Measurements from ENCODE around the gene HDAC10.
A peak's percentile ranks its signal among the peaks of the same experiment; 100 is the strongest.
"Not testable (repeated sequence)": the region's sequence is repeated elsewhere in the genome, so short reads cannot be mapped to it uniquely, and the experiment has no call there.

Gene HDAC10

GRCh38 chr22:50285568-50286229 is 34.6 kb upstream of the HDAC10 start:
- no peak for DNase-seq

- DNase-seq, result no peak
Observed at GRCh38 chr22:50284479-50284878, 33.4 kb upstream of the HDAC10 start.

DNA sequence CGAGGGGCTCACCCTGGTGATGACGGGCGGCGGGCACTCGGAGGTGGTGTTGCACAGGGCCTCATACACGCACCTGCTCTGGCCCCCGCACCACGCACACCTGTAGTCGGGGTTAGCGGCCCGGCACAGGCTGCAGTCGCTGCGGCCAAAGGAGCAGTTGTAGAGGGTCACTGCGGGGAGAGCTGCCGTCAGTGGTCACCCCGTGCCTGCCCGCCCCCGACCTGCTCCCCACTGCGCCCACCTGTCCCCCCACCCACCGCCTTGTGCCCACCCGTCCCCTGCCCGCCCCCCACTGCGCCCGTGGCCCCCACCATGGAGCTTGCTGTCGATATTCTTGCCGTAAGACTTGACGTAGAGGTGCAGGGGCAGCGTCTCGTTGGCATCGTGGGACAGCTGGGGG is 32.8 kb upstream of the HDAC10 start:
- DNase-seq, result no peak

DNA sequence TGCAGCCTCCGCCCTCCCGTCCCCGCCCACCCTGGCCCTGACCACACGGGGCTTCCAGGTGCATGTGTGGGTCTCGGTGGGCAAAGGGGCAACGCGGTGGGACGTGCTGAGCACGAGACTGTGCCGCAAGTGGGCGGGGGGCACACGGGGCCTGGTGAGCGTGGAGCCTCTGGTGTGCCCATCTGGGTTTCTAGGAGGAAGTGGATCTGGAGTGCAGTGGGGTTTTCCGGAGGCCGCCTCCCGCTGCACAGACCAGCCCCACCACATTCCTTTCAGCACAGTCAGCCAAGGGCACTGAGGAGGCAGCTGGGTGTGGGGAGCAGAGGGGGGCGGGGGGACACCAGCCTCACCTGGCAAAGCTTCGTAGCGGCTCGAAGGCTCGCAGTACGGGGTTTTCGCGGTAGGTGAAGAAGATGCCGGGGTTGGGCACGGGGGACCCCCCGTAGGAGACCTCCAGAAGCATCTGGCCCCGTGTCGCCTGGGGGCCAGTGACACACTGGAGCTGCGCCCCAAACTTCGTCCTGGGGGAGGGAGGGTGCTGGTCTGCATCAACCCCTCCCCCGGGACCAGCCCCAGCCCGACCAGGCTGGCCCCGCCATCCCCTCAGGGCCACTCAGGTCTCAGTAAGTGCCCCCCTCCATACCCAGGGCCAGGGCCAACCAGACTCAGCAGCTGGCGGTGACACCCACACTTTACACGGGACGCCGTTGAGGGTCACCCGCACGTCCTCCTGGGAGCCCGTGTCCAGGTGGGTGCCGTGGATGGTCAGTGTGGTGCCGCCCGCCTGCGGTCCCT is 31.5 kb upstream of the HDAC10 start:
- DNase-seq, result no peak

DNA sequence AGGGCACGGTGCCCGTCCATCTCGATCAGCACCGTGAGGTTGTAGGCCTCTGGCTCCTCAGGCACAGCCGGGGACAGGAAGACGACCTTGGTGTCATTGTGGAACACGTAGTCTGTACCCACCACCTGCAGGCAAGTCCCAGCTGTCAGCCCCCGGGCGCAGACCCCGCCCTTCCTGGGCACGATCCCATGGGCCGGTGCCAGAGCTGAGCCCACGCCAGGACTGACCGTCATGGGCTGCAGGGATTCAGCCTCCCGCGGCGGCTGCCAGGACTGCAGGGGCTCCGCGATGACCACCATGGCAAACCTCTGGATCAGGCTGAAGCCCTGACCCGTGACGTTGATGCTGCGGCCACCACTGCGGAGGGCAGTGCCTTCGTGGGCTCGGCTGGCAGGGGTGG is 30.9 kb upstream of the HDAC10 start:
- no peak for DNase-seq

DNA sequence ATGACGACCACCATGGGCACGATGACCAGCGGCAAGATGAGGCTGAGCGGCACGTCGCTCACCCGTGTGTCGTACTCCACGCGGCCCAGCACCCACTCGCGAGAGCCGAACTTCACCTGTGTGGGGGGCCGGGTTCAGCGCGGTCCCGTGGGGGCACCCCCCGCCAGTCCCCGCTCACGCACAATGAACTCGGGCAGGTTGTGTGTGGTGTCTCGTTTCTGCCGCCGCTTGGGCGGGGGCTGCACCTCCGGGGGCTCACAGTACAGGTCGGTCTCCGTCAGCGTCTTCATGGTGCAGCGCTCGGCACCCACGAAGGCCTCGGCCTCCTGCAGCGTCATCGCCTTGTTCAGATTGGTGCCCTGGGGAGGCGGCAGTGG is 30.3 kb upstream of the HDAC10 start:
- no peak for DNase-seq

GRCh38 chr22:50280708-50281383 is 29.8 kb upstream of the HDAC10 start:
- DNase-seq, result no peak

- DNase-seq, result no peak
Observed at GRCh38 chr22:50280022-50280707, 29.1 kb upstream of the HDAC10 start.

GRCh38 chr22:50278956-50279619 is 28.0 kb upstream of the HDAC10 start:
- DNase-seq, result no peak

DNA sequence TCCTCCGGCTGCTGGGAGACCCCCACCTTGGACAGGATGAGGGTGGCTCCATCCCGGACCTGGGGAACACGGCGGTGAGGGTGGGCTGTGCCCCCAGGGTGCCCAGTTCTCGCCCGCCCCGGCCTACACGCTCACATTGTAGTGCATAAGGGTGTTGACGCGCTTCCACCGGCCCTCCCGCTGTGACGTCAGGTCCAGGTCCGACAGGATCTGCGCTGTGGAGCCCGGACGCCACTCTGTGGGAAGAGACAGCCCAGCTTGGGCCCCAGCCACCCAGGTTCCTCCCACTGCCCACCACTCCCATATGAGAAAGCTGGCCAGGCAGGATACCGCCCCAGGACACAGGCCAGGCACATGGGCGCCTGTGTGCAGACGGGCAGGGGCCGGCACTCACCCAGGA is 27.4 kb upstream of the HDAC10 start:
- DNase-seq, result no peak

- DNase-seq, result no peak
Observed at GRCh38 chr22:50277761-50278160, 26.7 kb upstream of the HDAC10 start.

- DNase-seq, result no peak
Observed at GRCh38 chr22:50276143-50276542, 25.1 kb upstream of the HDAC10 start.

DNA sequence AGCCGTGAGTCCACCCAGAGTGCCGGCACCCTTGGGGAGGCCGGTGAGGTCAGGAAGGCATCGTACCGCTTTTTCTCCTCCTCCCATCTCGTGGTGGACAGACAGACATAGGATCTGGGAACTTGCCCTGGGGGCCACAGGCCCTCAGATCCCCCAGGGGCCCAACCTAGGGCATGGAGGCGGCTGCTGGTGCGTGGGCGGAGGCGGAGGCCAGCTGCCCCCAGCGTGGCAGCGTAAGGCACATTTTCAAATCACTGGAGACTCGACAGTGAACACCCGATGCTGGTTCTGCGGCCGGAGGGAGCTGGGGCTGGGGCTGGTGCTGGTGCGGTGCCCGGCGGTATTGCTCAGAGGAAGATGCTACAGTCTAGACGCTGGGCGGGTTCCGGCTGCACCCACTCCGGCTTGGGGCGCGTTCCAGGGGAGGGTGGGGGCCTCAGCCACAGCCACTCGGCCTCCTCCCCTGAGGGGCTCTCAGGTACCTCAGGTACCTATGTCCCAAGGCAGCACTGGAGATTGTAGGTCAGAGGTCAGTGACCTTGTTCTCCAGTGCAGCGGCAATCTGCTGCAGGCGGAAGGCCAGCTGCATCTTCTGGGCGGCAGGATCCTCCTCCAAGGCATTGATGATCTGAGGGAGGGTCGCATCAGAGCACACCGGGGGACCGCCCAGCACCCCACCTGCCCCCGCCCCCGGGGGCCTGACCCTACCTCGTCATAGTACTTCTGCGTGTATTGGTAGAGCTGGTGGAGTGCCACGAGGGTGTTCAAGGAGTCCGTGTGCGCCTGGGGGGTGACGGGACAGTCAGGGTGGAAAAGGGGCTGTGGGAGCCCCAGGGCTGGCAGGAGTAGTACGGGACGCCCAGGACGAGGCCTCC is 24.4 kb upstream of the HDAC10 start:
- DNase-seq, result no peak

DNA sequence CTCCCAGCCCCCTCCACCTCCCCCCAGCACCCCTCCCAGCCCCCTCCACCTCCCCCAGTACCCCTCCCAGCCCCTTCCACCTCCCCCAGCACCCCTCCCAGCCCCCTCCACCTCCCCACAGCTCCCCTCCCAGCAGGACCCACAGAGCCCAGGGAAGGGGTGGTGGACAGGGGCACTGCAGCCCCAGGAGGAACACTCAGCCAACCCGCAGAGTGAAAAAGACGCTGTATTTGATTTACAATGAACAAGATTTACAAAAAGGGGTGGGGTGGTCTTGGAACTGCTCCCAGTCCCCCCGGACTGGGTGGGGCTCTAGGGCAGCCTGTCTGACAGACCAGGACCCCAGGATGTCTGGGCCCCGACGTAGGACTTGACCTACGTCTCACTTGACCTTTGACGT is 23.7 kb upstream of the HDAC10 start:
- no peak for DNase-seq

DNA sequence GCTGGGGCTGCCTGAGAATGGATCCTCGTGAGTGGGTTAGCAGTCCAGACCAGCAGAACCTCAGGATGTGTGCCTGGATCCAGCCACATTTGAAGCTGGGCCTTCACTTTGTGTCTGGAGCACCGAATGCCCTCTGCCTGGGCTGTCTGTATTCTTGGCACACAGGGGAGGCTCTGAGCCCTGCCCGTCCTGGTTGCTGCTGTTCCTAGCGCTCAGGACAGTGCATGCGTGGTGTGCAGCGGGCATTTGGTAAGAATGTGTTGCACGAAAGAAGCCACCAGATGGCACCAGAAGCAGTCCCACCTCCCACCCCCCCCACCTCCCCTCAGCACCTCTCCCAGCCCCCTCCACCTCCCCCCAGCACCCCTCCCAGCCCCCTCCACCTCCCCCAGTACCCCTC is 23.2 kb upstream of the HDAC10 start:
- peak; percentile 1 for DNase-seq

DNA sequence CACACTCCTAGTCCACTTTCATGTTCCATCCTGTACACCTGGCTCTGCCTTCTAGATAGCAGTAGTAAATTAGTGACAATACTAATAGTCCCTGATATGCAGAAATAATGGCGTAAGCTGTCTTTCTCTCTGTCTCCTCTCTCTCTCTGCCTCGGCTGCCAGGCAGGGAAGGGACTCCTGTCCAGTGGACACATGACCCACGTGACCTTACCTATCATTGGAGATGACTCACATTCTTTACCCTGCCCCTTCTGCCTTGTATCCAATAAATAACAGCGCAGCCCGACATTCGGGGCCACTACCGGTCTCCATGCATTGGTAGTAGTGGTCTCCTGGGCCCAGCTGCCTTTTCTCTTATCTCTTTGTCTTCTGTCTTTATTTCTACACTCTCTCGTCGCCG is 22.7 kb upstream of the HDAC10 start:
- DNase-seq, result not testable (repeated sequence)

DNA sequence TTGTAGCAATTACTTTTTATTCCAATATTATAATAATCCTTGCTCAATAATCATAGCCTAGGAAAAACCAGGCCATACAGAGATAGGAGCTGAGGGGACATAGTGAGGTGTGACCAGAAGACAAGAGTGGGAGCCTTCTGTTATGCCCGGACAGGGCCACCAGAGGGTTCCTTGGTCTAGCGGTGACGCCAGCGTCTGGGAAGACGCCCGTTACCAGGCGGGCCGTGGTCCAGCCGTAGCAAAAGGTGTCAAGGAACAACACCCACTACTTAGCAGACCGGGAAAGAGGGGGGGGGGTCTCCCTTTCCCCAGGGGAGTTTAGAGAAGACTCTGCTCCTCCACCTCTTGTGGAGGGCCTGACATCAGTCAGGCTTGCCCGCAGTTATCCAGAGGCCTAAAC is 22.3 kb upstream of the HDAC10 start:
- not testable (repeated sequence) for DNase-seq

GRCh38 chr22:50272044-50272802 is 21.2 kb upstream of the HDAC10 start:
- DNase-seq, result no peak

DNA sequence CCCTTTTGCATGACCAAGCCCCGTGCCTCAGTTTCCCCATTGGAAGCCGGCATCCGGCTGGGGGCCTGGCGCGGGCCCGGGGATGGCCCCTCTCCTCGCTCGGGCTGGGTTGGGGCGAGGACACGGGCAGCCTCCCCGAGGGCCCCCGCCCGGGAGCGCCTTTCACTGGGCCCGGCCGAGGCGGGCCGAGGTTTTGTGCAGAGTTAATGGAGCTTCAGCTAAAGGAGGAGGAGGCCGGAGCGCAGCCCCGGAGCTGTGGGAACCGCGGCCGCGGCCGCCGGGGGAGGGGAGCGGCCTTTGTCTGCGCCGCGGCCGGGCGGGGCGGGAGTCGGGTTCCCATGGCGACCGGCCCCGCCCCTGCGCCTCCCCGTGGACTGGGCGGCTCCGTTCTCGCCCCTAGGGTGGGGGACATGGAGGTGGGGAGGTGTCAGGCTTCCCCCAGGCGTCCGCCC is 20.5 kb upstream of the HDAC10 start:
- peak; percentile 22 for DNase-seq

- DNase-seq, result peak; percentile 1
Observed at GRCh38 chr22:50270666-50271394, 19.8 kb upstream of the HDAC10 start.

Measured in DMS79 treated with DMSO at 0.1 percent for 48 hours (cell line).